ENCODE results near the gene C14orf132.

GRCh38 chr14:96108061-96108795, 69.1 kb downstream of the C14orf132 start:
- no peak for TF ChIP-seq CTCF (IDR thresholded peaks at IDR 0.05)
- TF ChIP-seq EZH2 (IDR thresholded peaks at IDR 0.05; ENCODE audit: borderline replicate concordance, insufficient read depth, low read depth, low read length, poor library complexity, severe bottlenecking): no peak

All from B cell (primary cell).